ENCODE data around the gene ZBED4. TPM values are rescaled to one million over a fixed set of nuclear protein-coding genes. Genes with fewer than 3 reads are reported as not detected.

The ZBED4 gene
- total RNA-seq, 1 donor from 2014 or later = 25.2 TPM

DNA sequence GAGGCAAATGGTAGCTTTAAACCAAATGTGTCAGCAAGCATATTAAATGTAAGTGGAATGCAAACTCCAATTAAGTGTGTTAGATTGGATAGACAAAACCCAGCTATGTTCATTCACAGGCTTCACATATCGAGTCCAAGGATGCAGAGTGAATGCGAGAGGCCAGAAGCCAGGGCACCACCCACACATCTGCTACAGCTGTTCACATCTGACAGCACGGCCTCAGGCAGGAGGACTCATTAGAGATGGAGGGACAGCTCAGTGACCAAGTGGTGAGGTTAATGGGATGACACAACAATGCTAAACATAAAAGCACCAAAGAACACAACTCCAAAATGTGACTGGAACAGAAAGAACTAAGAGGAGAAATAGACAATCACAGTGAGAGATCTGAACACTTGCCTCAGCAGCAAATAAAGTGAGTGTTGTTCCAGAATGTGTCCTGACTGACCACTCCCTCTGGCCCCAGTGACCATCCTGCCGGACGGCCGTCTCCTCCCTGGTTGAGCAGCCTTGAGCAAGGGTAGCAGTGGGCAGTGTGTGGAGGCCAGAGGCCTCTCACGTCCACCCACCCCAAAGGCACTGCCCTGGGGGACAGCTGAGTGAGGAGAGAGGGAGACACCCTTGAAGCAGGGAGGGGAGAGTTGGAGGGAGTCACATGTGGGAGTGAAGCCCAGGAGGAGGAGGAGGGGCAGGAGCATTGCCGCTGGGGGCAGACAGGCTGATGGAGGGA, 40.8 kb downstream of the ZBED4 start:
- intact Hi-C loops (cut with micrococcal nuclease) = no loop called here
- no peaks in the 10 kb centered on the region for H3K27me3 Mint-ChIP-seq (ENCODE audit: low read depth)
- no peak for DNase-seq (ENCODE audit: low spot score)
- H3K27ac Mint-ChIP-seq = no peak overlapping the region
- H3K4me3 Mint-ChIP-seq (ENCODE audit: low read depth) = no peak overlapping the region
- peaks cover 68% of the 10 kb centered on the region for H3K36me3 Mint-ChIP-seq (ENCODE audit: low read depth)
- no peaks in the 10 kb centered on the region for H3K4me1 Mint-ChIP-seq (ENCODE audit: low read depth)
- no peaks in the 10 kb centered on the region for H3K9me3 Mint-ChIP-seq

DNA sequence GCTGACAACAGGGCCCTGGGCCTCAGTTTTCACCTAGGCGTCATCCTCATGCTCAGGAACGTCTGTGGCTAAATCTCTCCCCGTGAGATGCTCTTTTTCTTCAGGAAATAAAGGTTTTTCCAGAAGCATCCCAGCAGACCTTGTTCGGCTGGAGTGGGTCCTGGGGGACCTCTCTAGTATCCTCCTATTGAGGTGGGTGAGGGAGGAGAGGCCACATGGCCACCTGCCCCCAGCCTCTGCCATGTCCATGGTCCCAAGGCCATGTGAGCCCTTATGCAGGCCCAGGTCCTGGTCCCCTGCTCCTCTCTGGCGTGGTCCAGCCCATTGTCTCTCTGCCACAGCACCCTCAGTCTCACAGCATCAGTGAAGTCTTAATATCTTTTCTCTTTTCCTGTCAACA, 42.6 kb downstream of the ZBED4 start:
- Mint-ChIP-seq H3K4me3 (ENCODE audit: low read depth) (no peak overlapping the region), H3K4me1 (ENCODE audit: low read depth) (peaks cover 1% of the 10 kb centered on the region), H3K36me3 (ENCODE audit: low read depth) (peaks cover 66% of the 10 kb centered on the region), H3K27ac (no peak overlapping the region), H3K9me3 (peaks cover under 1% of the 10 kb centered on the region), H3K27me3 (ENCODE audit: low read depth) (no peaks in the 10 kb centered on the region)
- intact Hi-C loops (cut with micrococcal nuclease) = no loop called here
- DNase-seq (ENCODE audit: low spot score) = no peak

DNA sequence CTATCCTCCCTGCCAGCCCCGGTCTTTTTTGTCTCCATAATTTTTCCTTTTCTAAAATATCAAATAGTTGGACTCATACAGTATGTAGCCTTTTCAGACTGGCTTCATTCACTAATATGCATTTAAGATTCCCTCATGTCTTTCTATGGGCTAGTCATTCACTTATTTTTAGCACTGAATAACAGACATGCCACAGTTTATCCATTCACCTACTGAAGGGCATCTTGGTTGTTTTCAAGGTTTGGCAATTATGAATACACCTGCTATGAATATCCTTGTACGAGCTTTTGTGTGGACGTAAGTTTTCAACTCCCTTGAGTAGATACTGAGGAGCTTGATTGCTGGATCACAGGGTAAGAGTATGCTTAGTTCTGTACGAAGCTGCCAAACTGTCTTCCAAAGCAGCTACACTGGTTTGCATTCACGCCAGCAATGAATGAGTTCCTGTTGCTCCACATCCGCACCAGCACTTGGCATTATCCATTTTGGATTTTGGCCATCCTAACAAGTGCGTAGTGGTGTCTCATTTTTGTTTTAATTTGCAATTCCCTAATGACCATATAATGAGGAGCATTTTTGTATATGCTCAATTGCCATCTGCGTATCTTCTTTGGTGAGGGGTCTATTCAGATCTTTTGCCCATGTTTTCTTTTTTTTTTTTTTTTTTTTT, 43.5 kb downstream of the ZBED4 start:
- intact Hi-C loops (cut with micrococcal nuclease) = no loop called here
- DNase-seq (ENCODE audit: low spot score) = no peak
- Mint-ChIP-seq H3K4me3 (ENCODE audit: low read depth) (no peak overlapping the region), H3K27ac (no peak overlapping the region), H3K4me1 (ENCODE audit: low read depth) (peaks cover 1% of the 10 kb centered on the region), H3K27me3 (ENCODE audit: low read depth) (no peaks in the 10 kb centered on the region), H3K36me3 (ENCODE audit: low read depth) (peaks cover 69% of the 10 kb centered on the region), H3K9me3 (peaks cover 3% of the 10 kb centered on the region)

DNA sequence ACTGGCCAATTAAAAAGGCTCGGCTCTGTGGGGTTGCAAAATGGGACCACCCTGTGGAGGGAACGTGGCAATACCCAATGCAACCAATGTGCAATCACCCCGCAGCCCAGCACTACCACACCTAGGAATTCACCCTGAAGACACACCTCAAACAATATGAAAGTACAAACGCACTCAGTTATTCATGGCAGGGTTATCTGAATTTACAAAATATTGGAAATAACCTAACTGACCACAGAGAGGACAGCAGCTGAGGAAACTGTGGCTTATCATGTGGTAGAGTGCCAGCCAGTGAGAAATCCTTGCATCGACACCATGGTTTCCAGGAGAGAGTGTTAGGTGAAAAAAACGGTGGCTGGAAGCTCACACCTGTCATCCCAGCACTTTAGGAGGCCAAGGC, 45.9 kb downstream of the ZBED4 start:
- intact Hi-C loops (cut with micrococcal nuclease) = no loop called here
- peaks cover 1% of the 10 kb centered on the region for H3K4me1 Mint-ChIP-seq (ENCODE audit: low read depth)
- no peak overlapping the region for H3K4me3 Mint-ChIP-seq (ENCODE audit: low read depth)
- no peaks in the 10 kb centered on the region for H3K27me3 Mint-ChIP-seq (ENCODE audit: low read depth)
- H3K36me3 Mint-ChIP-seq (ENCODE audit: low read depth) = peaks cover 69% of the 10 kb centered on the region
- H3K27ac Mint-ChIP-seq = no peak overlapping the region
- peaks cover 3% of the 10 kb centered on the region for H3K9me3 Mint-ChIP-seq
- DNase-seq (ENCODE audit: low spot score) = no peak

DNA sequence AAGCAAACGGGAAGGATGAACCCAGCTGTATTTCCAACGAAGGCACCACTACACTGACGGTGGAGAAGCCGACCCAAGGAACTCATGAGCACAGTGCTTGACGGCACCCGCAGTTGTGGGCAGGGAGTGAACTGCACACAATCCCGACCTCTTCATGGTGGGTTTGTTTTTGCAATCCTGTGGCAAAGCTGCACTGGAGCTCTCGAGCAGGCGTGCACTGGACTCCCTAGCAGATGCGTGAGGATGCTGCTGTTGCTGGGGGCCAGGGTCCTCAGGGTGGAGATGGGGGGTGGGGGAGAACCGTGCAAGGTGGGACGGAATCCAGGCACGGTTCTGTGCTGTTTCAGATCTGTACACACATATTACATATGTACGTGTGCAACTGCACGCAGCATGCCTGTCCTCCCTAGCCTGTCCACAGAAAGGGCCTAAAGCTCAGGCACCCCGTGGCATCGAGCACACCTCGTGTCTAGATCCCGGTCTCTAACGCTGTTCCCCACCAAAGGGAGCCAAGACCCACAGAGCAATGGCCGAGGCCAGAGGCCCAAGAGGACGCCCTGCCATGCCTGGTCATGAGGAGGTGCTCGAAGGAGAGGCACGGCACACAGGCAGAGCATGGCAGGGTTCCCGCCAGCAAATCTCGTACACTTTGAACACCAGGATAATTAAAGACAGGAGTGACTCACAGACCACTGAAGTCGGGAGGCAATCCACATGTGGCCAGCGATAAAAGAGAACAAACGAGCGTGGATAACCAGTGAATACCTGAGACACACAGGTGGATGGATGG, 47.0 kb downstream of the ZBED4 start:
- Mint-ChIP-seq H3K36me3 (ENCODE audit: low read depth) (peaks cover 74% of the 10 kb centered on the region), H3K27me3 (ENCODE audit: low read depth) (no peaks in the 10 kb centered on the region), H3K4me3 (ENCODE audit: low read depth) (no peak overlapping the region), H3K9me3 (peaks cover 3% of the 10 kb centered on the region), H3K27ac (no peak overlapping the region), H3K4me1 (ENCODE audit: low read depth) (peaks cover 1% of the 10 kb centered on the region)
- intact Hi-C loops (cut with micrococcal nuclease) = no loop called here
- no peak for DNase-seq (ENCODE audit: low spot score)

DNA sequence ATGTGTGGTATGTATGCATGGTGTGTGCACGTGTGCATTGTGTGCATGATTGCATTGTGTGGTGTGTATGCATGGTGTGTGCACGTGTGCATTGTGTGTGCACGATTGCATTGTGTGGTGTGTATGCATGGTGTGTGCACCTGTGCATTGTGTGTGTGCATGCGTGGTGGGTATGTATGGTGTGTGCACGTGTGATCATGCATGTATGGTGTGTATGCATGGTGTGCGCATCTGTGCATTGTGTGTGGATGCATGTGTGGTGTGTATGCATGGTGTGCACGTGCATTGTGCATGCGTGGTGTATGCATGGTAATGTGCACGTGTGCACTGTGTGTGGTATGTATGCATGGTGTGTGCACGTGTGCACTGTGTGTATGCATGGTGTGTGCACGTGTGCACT, 47.8 kb downstream of the ZBED4 start:
- H3K27ac Mint-ChIP-seq = no peak overlapping the region
- no peaks in the 10 kb centered on the region for H3K27me3 Mint-ChIP-seq (ENCODE audit: low read depth)
- peaks cover 1% of the 10 kb centered on the region for H3K4me1 Mint-ChIP-seq (ENCODE audit: low read depth)
- H3K36me3 Mint-ChIP-seq (ENCODE audit: low read depth) = peaks cover 76% of the 10 kb centered on the region
- H3K4me3 Mint-ChIP-seq (ENCODE audit: low read depth) = no peak overlapping the region
- DNase-seq (ENCODE audit: low spot score) = no peak
- H3K9me3 Mint-ChIP-seq = peaks cover 3% of the 10 kb centered on the region
- intact Hi-C loops (cut with micrococcal nuclease) = no loop called here

DNA sequence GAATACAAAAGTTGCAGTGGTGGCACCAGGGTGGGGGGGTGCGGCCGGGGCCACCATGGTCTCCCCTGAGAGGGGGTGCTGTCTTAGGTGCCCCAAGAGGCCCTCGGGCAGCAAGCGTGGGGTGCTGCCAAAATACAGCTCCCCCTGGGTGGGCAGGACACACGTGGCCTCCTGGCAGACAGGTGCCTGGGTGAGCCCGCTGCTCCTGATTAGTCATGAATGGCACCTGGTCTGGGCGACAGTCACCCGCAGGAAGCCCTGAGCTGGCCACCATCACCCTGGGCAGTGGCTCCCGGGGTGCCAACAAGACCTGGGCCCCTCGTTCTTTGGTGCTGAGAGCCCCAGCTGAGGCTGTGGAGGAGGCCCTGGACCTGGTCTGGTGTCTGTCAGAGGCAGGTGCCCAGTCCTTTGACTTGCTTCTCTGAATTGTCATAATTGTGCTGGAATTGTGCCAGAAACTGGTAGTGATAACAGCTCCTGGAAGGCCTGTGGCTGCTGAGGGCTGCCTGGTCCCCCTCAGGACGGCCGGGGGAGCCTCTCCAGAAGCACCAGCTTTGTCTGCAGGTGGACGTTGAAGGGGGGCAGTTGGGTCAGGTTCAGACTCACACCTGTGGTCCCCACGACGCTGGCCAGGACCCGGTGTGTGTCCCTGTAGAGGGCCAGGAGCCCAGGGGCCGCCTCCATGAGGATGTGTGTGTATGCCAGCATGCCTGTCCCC, 49.8 kb downstream of the ZBED4 start:
- intact Hi-C loops (cut with micrococcal nuclease) = no loop called here

DNA sequence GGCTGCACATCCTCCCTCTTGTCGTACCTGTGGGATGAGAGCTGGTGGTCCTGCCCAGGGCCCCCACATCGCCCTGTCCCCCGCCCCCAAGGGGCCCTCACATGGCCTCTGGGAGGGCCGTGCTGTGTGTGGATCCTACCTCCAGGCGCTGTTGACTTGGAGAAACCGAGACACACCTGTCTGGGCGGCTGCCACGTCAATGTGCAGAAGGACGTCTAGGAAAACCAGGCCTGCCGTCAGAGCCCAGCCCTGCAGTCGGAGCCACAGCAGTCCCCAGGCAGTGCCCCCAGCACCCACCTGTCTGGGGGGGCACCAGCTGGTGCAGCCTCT, 50.4 kb downstream of the ZBED4 start:
- peaks cover 73% of the 10 kb centered on the region for H3K36me3 Mint-ChIP-seq (ENCODE audit: low read depth)
- no peak overlapping the region for H3K4me3 Mint-ChIP-seq (ENCODE audit: low read depth)
- intact Hi-C loops (cut with micrococcal nuclease) = no loop called here
- DNase-seq (ENCODE audit: low spot score) = no peak
- H3K27ac Mint-ChIP-seq = no peak overlapping the region
- peaks cover 3% of the 10 kb centered on the region for H3K9me3 Mint-ChIP-seq
- no peaks in the 10 kb centered on the region for H3K27me3 Mint-ChIP-seq (ENCODE audit: low read depth)
- peaks cover 1% of the 10 kb centered on the region for H3K4me1 Mint-ChIP-seq (ENCODE audit: low read depth)

More for the DNA sequence above, 49.8 kb downstream of the ZBED4 start:
- H3K36me3 Mint-ChIP-seq (ENCODE audit: low read depth) = peaks cover 73% of the 10 kb centered on the region
- no peak for DNase-seq (ENCODE audit: low spot score)
- H3K4me1 Mint-ChIP-seq (ENCODE audit: low read depth) = peaks cover 1% of the 10 kb centered on the region
- H3K9me3 Mint-ChIP-seq = peaks cover 3% of the 10 kb centered on the region
- no peak overlapping the region for H3K4me3 Mint-ChIP-seq (ENCODE audit: low read depth)
- no peak overlapping the region for H3K27ac Mint-ChIP-seq
- no peaks in the 10 kb centered on the region for H3K27me3 Mint-ChIP-seq (ENCODE audit: low read depth)

DNA sequence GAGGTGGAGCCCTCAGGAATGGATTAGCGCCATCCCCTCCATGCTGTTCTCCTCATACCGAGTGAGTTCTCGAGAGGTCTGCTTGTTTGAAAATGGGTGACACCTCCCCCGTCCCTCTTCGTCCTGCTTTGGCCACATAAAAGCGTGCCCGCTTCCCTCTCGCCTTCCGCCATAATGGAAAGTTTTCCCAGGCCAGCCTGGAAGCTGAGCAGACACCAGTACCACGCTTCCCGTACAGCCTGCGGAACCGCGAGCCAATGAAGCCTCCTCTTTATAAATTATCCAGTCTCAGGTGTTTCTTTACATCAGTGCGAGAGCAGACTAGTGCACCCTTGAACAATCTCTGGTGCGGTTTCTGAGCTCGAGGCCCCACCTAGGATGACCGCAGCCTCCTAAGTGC, 51.8 kb downstream of the ZBED4 start:
- peaks cover 3% of the 10 kb centered on the region for H3K9me3 Mint-ChIP-seq
- no peak overlapping the region for H3K27ac Mint-ChIP-seq
- no peaks in the 10 kb centered on the region for H3K27me3 Mint-ChIP-seq (ENCODE audit: low read depth)
- no peaks in the 10 kb centered on the region for H3K4me1 Mint-ChIP-seq (ENCODE audit: low read depth)
- H3K36me3 Mint-ChIP-seq (ENCODE audit: low read depth) = peaks cover 71% of the 10 kb centered on the region
- H3K4me3 Mint-ChIP-seq (ENCODE audit: low read depth) = no peak overlapping the region
- intact Hi-C loops (cut with micrococcal nuclease) = no loop called here
- DNase-seq (ENCODE audit: low spot score) = no peak

DNA sequence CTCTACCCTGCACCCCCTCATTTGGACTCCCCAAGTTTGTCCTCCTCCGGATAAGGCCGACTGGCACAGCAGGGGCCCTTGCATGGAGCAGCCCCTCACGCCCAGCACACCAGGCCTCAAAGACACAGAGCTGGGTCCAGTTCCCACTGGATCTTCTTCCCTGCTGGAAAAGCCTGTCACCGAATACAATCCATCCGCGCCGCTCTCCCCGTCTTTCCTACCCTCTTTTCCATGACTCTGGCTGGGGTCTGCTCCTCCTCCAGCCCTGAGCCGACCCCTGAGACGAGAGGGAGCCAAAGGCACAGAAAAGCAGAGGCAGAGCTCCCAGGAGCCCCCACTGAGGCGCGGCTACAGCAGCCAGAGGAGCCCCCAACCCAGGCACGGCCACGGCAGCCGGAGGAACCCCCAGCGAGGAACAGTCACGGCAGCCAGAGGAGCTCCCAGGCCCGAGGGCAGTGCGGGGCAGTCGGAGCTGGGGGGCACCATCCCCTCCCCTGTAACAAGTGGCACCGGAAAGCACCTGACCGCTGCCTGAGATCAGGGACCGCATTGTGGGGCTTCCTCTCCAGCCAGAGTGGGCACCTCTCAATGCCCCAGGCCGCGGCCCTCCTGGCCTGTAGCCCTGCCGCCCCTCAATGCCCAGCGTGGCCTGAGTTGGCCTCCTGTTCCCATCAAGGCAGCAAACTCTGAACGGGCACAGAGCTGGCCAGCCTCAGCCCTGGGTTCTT, 52.6 kb downstream of the ZBED4 start:
- DNase-seq (ENCODE audit: low spot score) = no peak
- H3K4me1 Mint-ChIP-seq (ENCODE audit: low read depth) = no peaks in the 10 kb centered on the region
- peaks cover 3% of the 10 kb centered on the region for H3K9me3 Mint-ChIP-seq
- no peak overlapping the region for H3K27ac Mint-ChIP-seq
- H3K36me3 Mint-ChIP-seq (ENCODE audit: low read depth) = peaks cover 64% of the 10 kb centered on the region
- no peak overlapping the region for H3K4me3 Mint-ChIP-seq (ENCODE audit: low read depth)
- intact Hi-C loops (cut with micrococcal nuclease) = no loop called here
- no peaks in the 10 kb centered on the region for H3K27me3 Mint-ChIP-seq (ENCODE audit: low read depth)

DNA sequence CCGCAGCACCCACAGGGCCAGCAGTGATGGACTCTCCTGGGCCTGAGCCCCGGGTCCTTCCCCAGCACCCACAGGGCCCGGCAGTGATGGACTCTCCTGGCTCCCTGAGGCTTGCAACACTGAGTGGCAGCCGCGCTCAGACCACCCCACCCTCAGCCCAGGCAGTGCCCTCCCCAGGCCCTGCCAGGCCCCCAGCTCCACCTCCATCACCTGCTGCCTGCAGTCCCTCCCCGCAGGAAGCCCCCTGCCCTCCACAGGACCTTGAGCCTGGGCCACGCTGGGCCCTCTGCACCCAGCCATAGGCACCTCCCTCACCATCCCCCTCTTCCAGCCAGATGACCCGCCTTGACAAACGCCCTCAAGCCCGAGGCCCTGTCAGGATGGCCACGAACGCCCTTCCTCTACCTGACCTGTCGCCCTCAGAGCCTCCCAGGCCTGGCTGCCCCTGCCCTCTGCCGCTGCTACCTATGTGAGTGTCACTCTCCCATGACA, 53.2 kb downstream of the ZBED4 start:
- Mint-ChIP-seq H3K4me3 (ENCODE audit: low read depth) (no peak overlapping the region), H3K9me3 (no peaks in the 10 kb centered on the region), H3K36me3 (ENCODE audit: low read depth) (peaks cover 58% of the 10 kb centered on the region), H3K27me3 (ENCODE audit: low read depth) (no peaks in the 10 kb centered on the region), H3K4me1 (ENCODE audit: low read depth) (no peaks in the 10 kb centered on the region), H3K27ac (no peak overlapping the region)
- intact Hi-C loops (cut with micrococcal nuclease) = no loop called here
- DNase-seq (ENCODE audit: low spot score) = no peak

DNA sequence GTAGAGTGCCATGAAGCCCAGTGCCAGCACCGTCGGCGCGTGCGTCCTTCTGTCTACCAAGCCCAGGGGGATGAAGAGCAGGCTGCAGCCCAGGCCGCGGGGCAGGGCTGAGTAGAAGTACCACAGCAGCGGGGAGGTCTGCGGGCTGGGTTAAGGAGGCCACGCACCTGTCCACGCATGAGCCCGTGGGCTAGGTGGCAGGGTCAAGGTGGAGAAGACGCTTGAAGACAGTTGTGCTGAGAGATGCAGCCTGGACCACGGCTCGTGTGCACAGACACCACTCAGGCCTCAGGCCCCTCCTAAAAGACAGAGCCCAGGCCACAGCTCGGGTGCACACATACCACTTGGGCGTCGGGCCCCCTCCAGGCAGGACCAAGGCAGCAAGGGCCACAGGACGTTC, 54.2 kb downstream of the ZBED4 start:
- no peak for DNase-seq (ENCODE audit: low spot score)
- no peaks in the 10 kb centered on the region for H3K4me1 Mint-ChIP-seq (ENCODE audit: low read depth)
- H3K9me3 Mint-ChIP-seq = no peaks in the 10 kb centered on the region
- no peak overlapping the region for H3K4me3 Mint-ChIP-seq (ENCODE audit: low read depth)
- no peaks in the 10 kb centered on the region for H3K27me3 Mint-ChIP-seq (ENCODE audit: low read depth)
- intact Hi-C loops (cut with micrococcal nuclease) = no loop called here
- peaks cover 54% of the 10 kb centered on the region for H3K36me3 Mint-ChIP-seq (ENCODE audit: low read depth)
- no peak overlapping the region for H3K27ac Mint-ChIP-seq
